ENCODE measurements around the gene KCNG1. TPM values are rescaled to one million over a fixed set of nuclear protein-coding genes. Genes with fewer than 3 reads are reported as not detected.

The KCNG1 gene
- total and polyA plus RNA-seq, 2 of the 8 experiments (the other 6 are each of a cell fraction or from before 2014, with no cell fraction given) = 16.0 to 18.0 TPM

DNA sequence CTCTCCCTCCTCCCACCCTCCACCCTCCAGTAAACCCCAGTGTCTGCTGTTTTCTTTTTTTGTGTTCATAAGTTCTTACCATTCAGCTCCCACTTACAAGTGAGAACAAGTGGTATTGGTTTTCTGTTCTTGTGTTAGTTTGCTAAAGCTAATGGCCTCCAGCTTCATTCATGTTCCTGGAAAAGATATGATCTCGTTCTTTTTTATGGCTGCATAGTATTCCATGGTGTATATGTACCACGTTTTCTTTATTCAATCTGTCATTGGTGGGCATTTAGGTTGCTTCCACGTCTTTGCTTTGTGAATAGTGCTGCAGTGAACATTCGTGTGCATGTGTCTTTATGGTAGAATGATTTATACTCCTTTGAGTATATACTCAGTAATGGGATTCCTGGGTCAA is 42.7 kb upstream of the KCNG1 start (continued):
- no peak for TF ChIP-seq CTCF (IDR thresholded peaks at IDR 0.05; ENCODE audit: control extremely low read depth in 1 of 3, insufficient read depth in 1 of 3, low read depth in 1 of 3, low read length in 3 of 3)
- TF ChIP-seq ASH2L (IDR thresholded peaks at IDR 0.05; ENCODE audit: low read length) = no peak
- no peak for TF ChIP-seq EP300 (IDR thresholded peaks at IDR 0.05; ENCODE audit: borderline replicate concordance in 1 of 2, low read depth in 2 of 2, low read length in 2 of 2)
- no peak for TF ChIP-seq KDM5A (IDR thresholded peaks at IDR 0.05; ENCODE audit: low read length)
- TF ChIP-seq GABPA (IDR thresholded peaks at IDR 0.05; ENCODE audit: borderline replicate concordance, insufficient read depth, low read length) = no peak
- TF ChIP-seq RFX5 (IDR thresholded peaks at IDR 0.05; ENCODE audit: borderline replicate concordance, low read depth, low read length) = no peak
- no peak for TF ChIP-seq RXRA (IDR thresholded peaks at IDR 0.05; ENCODE audit: insufficient read depth, low read depth, low read length)
- TF ChIP-seq TAF1 (IDR thresholded peaks at IDR 0.05; ENCODE audit: low read depth, low read length) = no peak
- no peak for TF ChIP-seq CBX8 (IDR thresholded peaks at IDR 0.05; ENCODE audit: borderline replicate concordance, low read depth, low read length)

Data from H1 (cell line).